Neural progenitor cell (in vitro differentiated cells): Measurements from ENCODE around the gene ST6GALNAC2. TPM values are rescaled to one million over a fixed set of nuclear protein-coding genes. Genes with fewer than 3 reads are reported as not detected.
"Not testable (repeated sequence)": the region's sequence is repeated elsewhere in the genome, so short reads cannot be mapped to it uniquely, and the experiment has no call there.

Source experiments
- DNase-seq: peaks from one replicate; pipeline ENCODE4 v3.0.0-alpha.2; 2016; ENCODE audit warnings: low spot score
- H2AFZ ChIP-seq: fragments of 200-600 bp; sonication (generic); replicated peaks from 2 replicates; pipeline ENCODE4 v1.6.1; 2016; ENCODE audit warnings: antibody characterized with exemption
- H3F3A ChIP-seq: fragments of 200-600 bp; sonication (generic); 2 replicates; pipeline ENCODE4 v1.6.1; 2016; ENCODE audit warnings: antibody characterized with exemption, low read depth
- H3K27ac ChIP-seq: fragments of 200-600 bp; sonication (generic); 2 replicates; pipeline ENCODE4 v1.5.1; 2016; ENCODE audit warnings: mild to moderate bottlenecking
- H3K27me3 ChIP-seq: fragments of 200-600 bp; sonication (generic); 2 replicates; pipeline ENCODE4 v1.6.1; 2016; ENCODE audit warnings: mild to moderate bottlenecking, moderate library complexity
- H3K36me3 ChIP-seq: fragments of 200-600 bp; sonication (generic); 2 replicates; pipeline ENCODE4 v1.5.1; 2016
- H3K4me1 ChIP-seq: fragments of 200-600 bp; sonication (generic); 2 replicates; pipeline ENCODE4 v1.6.1; 2016; ENCODE audit warnings: mixed run types
- H3K4me2 ChIP-seq: fragments of 200-600 bp; sonication (generic); 2 replicates; pipeline ENCODE4 v1.6.1; 2016
- H3K4me3 ChIP-seq: fragments of 200-600 bp; sonication (generic); 2 replicates; pipeline ENCODE4 v1.5.1; 2016
- H3K79me2 ChIP-seq: fragments of 200-600 bp; sonication (generic); 2 replicates; pipeline ENCODE4 v1.6.1; 2016; ENCODE audit warnings: low read depth
- H3K9ac ChIP-seq: fragments of 200-600 bp; sonication (generic); 2 replicates; pipeline ENCODE4 v1.6.1; 2016
- H3K9me3 ChIP-seq: fragments of 200-600 bp; sonication (generic); 2 replicates; pipeline ENCODE4 v1.5.1; 2016; ENCODE audit warnings: low read depth
- H4K20me1 ChIP-seq: fragments of 200-600 bp; sonication (generic); 2 replicates; pipeline ENCODE4 v1.6.1; 2016; ENCODE audit warnings: low read depth
- H3K27ac Mint-ChIP-seq: 3 replicates; pipeline ENCODE4 v1.8.0; 2021; ENCODE audit warnings: mixed read lengths
- H3K27me3 Mint-ChIP-seq: 2 replicates; pipeline ENCODE4 v1.8.0; 2022; ENCODE audit warnings: low read depth, mild to moderate bottlenecking, inconsistent platforms, moderate library complexity, mixed read lengths; ENCODE audit not compliant: insufficient read depth
- H3K36me3 Mint-ChIP-seq: 3 replicates; pipeline ENCODE4 v1.8.0; 2021; ENCODE audit warnings: mixed read lengths
- H3K4me1 Mint-ChIP-seq: 3 replicates; pipeline ENCODE4 v1.8.0; 2021; ENCODE audit warnings: mixed read lengths
- H3K4me3 Mint-ChIP-seq: 3 replicates; pipeline ENCODE4 v1.8.0; 2021; ENCODE audit warnings: mild to moderate bottlenecking, moderate library complexity, mixed read lengths
- H3K9me3 Mint-ChIP-seq: 3 replicates; pipeline ENCODE4 v1.8.0; 2020; ENCODE audit warnings: mixed read lengths
- CTCF ChIP-seq: fragments of 200-600 bp; sonication (generic); IDR thresholded peaks from 2 replicates; pipeline ENCODE4 v1.5.1; 2017; ENCODE audit warnings: antibody characterized with exemption, mild to moderate bottlenecking
- EZH2 ChIP-seq: fragments of 200-600 bp; sonication (generic); IDR thresholded peaks from 2 replicates; pipeline ENCODE4 v1.6.1; 2017; ENCODE audit warnings: antibody characterized with exemption, mild to moderate bottlenecking, moderate library complexity
- EZH2phosphoT487 ChIP-seq: fragments of 200-600 bp; sonication (generic); IDR thresholded peaks from 2 replicates; pipeline ENCODE4 v1.6.1; 2017; ENCODE audit warnings: antibody characterized with exemption
- total RNA-seq: library from RNA; depleted of rRNA; stranded (reverse); fragments of >200 nt; gene quantifications from 2 replicates; pipeline ENCODE4 v1.2.3, GENCODE V29; 2015; ENCODE audit warnings: low replicate concordance

The ST6GALNAC2 gene
- total RNA-seq, 1 donor from 2014 or later: not detected

DNA sequence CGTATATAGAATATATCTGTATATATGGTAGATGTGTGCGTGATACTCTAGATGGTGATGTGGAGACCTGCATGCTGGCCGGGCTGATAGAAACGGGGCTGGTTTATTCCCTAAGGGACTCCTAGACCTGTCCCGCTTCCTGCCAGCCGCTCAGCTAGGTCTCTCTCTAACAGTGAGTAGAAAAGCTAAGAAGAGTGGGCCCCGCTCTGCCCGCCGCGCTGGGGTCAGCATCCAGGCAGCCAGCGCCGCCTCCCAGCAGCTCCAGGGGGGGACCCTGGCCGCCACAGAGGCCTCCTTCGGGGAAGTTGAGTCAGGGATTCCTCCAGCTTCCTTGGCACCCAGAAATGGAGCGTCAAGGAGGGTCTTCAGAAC lies 57.5 kb downstream of the ST6GALNAC2 start:
- peaks cover 19% of the 10 kb centered on the region for H3K27me3 Mint-ChIP-seq
- Histone ChIP-seq H3K27me3 (peaks cover 9% of the 10 kb centered on the region), H3K4me3 (no peak overlapping the region), H3K4me2 (no peak overlapping the region), H3K27ac (no peak overlapping the region), H3K36me3 (no peaks in the 10 kb centered on the region), H4K20me1 (no peaks in the 10 kb centered on the region), H3K9ac (no peak overlapping the region), H3K4me1 (peaks cover 9% of the 10 kb centered on the region), H3K9me3 (no peaks in the 10 kb centered on the region), H3K79me2 (no peaks in the 10 kb centered on the region), H3F3A (peaks cover 4% of the 10 kb centered on the region), H2AFZ (no peak overlapping the region)
- DNase-seq: no peak
- TF ChIP-seq EZH2phosphoT487 (no peak), CTCF (no peak), EZH2 (no peak)
- no peaks in the 10 kb centered on the region for H3K36me3 Mint-ChIP-seq
- H3K9me3 Mint-ChIP-seq: no peaks in the 10 kb centered on the region
- peak overlapping the region; percentile 46 for H3K4me3 Mint-ChIP-seq
- H3K4me1 Mint-ChIP-seq: peaks cover 39% of the 10 kb centered on the region
- H3K27ac Mint-ChIP-seq: peak overlapping the region; percentile 78

DNA sequence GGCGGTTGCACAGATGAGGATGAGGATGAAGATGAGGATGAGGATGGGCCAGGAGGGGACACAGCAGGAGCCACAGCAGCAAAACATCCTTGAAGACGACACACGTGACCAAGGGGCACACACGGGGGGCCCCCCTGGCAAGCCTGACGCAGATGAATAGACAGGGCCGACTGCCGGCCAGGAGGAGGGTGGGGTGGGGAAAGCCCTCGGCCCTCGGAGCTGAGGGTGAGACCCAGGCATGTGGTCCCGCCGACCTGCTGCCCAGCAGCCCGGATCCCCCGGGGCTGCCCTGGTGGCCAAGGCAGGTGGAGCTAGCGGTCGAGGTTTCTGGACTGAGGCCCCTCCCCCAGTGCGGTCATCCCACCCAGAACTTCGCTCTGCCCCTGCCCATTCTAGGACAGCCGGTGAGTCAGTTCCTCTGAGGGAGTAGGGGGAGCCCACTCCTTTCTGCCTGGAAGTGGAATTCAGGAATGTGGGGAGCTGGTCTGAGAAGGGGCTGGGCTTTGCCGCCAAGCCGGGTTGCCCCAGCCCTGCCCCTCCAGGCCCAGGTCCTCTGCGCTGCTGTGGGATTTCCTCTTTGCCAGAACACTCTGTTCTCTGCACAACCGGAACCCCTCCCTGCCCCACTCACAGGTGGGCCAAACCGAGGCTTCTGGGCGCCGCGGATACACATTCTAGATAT lies 58.1 kb downstream of the ST6GALNAC2 start:
- Histone ChIP-seq H3K27me3 (peaks cover 13% of the 10 kb centered on the region), H3K27ac (no peak overlapping the region), H3K36me3 (no peaks in the 10 kb centered on the region), H4K20me1 (no peaks in the 10 kb centered on the region), H3K79me2 (no peaks in the 10 kb centered on the region), H3K9ac (no peak overlapping the region), H2AFZ (no peak overlapping the region), H3F3A (peaks cover 4% of the 10 kb centered on the region), H3K4me2 (no peak overlapping the region), H3K9me3 (no peaks in the 10 kb centered on the region), H3K4me1 (peaks cover 9% of the 10 kb centered on the region), H3K4me3 (no peak overlapping the region)
- H3K27ac Mint-ChIP-seq: peak overlapping the region; percentile 7
- peaks cover 34% of the 10 kb centered on the region for H3K4me1 Mint-ChIP-seq
- H3K27me3 Mint-ChIP-seq: peaks cover 15% of the 10 kb centered on the region
- H3K4me3 Mint-ChIP-seq: peak overlapping the region; percentile 3
- H3K36me3 Mint-ChIP-seq: no peaks in the 10 kb centered on the region
- TF ChIP-seq EZH2: no peak
- TF ChIP-seq CTCF: no peak
- no peak for TF ChIP-seq EZH2phosphoT487
- H3K9me3 Mint-ChIP-seq: no peaks in the 10 kb centered on the region
- peak; percentile 62 for DNase-seq

- not testable (repeated sequence) for H4K20me1 ChIP-seq, H3K36me3 Mint-ChIP-seq, H3K4me2 ChIP-seq, H3K4me1 ChIP-seq, H3K27ac ChIP-seq, H3K9ac ChIP-seq, H3K36me3 ChIP-seq, H3K79me2 ChIP-seq, H3K9me3 Mint-ChIP-seq, H2AFZ ChIP-seq, H3K4me3 ChIP-seq, H3F3A ChIP-seq, H3K9me3 ChIP-seq, DNase-seq
- Mint-ChIP-seq H3K27ac (peak overlapping the region; percentile 7), H3K4me3 (peak overlapping the region; percentile 3), H3K27me3 (peaks cover 14% of the 10 kb centered on the region), H3K4me1 (peaks cover 32% of the 10 kb centered on the region)
- peaks cover 16% of the 10 kb centered on the region for H3K27me3 ChIP-seq
These were observed 58.6 kb downstream of the ST6GALNAC2 start for GRCh38 chr17:76527016-76527415.

- not testable (repeated sequence) for H3K4me2 ChIP-seq, H3K79me2 ChIP-seq, H3K27ac ChIP-seq, H3K27ac Mint-ChIP-seq, H3K4me3 Mint-ChIP-seq, H3K9me3 ChIP-seq, H3F3A ChIP-seq, H3K4me3 ChIP-seq, H2AFZ ChIP-seq, DNase-seq, H4K20me1 ChIP-seq, H3K36me3 Mint-ChIP-seq, H3K36me3 ChIP-seq, H3K4me1 ChIP-seq, H3K9ac ChIP-seq, H3K9me3 Mint-ChIP-seq
- H3K27me3 ChIP-seq: peaks cover 16% of the 10 kb centered on the region
- Mint-ChIP-seq H3K4me1 (peaks cover 27% of the 10 kb centered on the region), H3K27me3 (peaks cover 11% of the 10 kb centered on the region)
These were observed 60.2 kb downstream of the ST6GALNAC2 start for GRCh38 chr17:76525513-76525833.
